ENCODE data around the gene GSG1.

Gene GSG1

GRCh38 chr12:13103391-13104033 is at the start of gene GSG1:
GSG1 (minus strand) TSS chr12:13103667; CDS start chr12:13103512, 155 bp downstream.
- DNase-seq, result peak; percentile 26

- DNase-seq, result no peak
Observed at GRCh38 chr12:13153180-13153579, 49.7 kb upstream of the GSG1 start.

GRCh38 chr12:13152756-13153155 is 49.3 kb upstream of the GSG1 start:
- DNase-seq, result no peak

GRCh38 chr12:13152281-13152680 is 48.8 kb upstream of the GSG1 start:
- DNase-seq, result no peak

GRCh38 chr12:13149411-13149810 is 45.9 kb upstream of the GSG1 start:
- DNase-seq, result no peak

- DNase-seq, result no peak
Observed at GRCh38 chr12:13148485-13148847, 45.0 kb upstream of the GSG1 start.

GRCh38 chr12:13147688-13148484 is 44.4 kb upstream of the GSG1 start:
- no peak for DNase-seq

- DNase-seq, result no peak
Observed at GRCh38 chr12:13146336-13146938, 43.0 kb upstream of the GSG1 start.

GRCh38 chr12:13144266-13144828 is 40.9 kb upstream of the GSG1 start:
- no peak for DNase-seq

GRCh38 chr12:13142747-13143146 is 39.3 kb upstream of the GSG1 start:
- no peak for DNase-seq

- DNase-seq, result no peak
Observed at GRCh38 chr12:13141686-13142085, 38.2 kb upstream of the GSG1 start.

- DNase-seq, result no peak
Observed at GRCh38 chr12:13135371-13136178, 32.1 kb upstream of the GSG1 start.

- DNase-seq, result no peak
Observed at GRCh38 chr12:13133886-13134285, 30.4 kb upstream of the GSG1 start.

- no peak for DNase-seq
Observed at GRCh38 chr12:13130981-13131380, 27.5 kb upstream of the GSG1 start.

- no peak for DNase-seq
Observed at GRCh38 chr12:13128291-13128965, 25.0 kb upstream of the GSG1 start.

GRCh38 chr12:13127444-13127843 is 24.0 kb upstream of the GSG1 start:
- no peak for DNase-seq

- no peak for DNase-seq
Observed at GRCh38 chr12:13126494-13126893, 23.0 kb upstream of the GSG1 start.

- no peak for DNase-seq
Observed at GRCh38 chr12:13125996-13126395, 22.5 kb upstream of the GSG1 start.

GRCh38 chr12:13124656-13125505 is 21.4 kb upstream of the GSG1 start:
- DNase-seq, result no peak

GRCh38 chr12:13121568-13121967 is 18.1 kb upstream of the GSG1 start:
- DNase-seq, result no peak

- no peak for DNase-seq
Observed at GRCh38 chr12:13120413-13120812, 16.9 kb upstream of the GSG1 start.
